ENCODE measurements around the gene P4HA2. TPM values are rescaled to one million over a fixed set of nuclear protein-coding genes. Genes with fewer than 3 reads are reported as not detected.

P4HA2 gene
- total and polyA plus RNA-seq, 2 of the 8 experiments (the other 6 are each of a cell fraction or from before 2014, with no cell fraction given) = 7.4 to 9.3 TPM

DNA sequence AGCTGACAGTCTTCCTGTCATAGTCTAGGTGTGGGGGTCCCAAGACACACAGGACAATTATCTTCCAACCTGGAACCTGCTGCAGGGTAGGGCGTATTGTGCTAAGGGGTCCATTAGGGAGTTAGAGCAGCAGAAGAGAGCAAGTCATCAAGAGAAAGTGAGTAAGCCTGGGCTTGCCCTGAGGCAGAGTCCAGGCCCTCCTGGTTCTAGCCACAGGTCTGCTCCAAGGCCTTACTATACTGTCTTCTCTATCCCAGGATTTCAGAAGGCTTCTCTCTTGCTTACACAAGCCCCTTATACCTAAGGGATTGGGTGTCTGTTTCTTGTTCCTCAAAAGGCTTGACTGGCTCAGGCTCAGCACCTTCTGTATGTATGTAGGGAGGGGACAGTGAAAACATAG is 7.7 kb downstream of the P4HA2 start:
- peaks cover 0 to 1% of the 10 kb centered on the region in 2 experiments for H4K20me1 ChIP-seq (replicated peaks in 1 of 2; ENCODE audit: control insufficient read depth in 1 of 2, insufficient read depth in 2 of 2, low read length in 2 of 2)
- WGBS, 2 experiments (ENCODE audit: extremely low coverage in 1 of 2, insufficient coverage in 1 of 2, insufficient read length in 1 of 2, insufficient replicate concordance in 2 of 2, low coverage in 1 of 2, low lambda C conversion rate in 2 of 2, missing lambda C conversion rate in 1 of 2) = 73% methylated on average over 1 of the region's 1 CpG; no CpG with 5 or more reads in 1 of the 2 experiments

More for the DNA sequence above, 7.7 kb downstream of the P4HA2 start:
- FAIRE-seq = no peak
- no peak for DNase-seq (ENCODE audit: low read depth in 1 of 2, low spot score in 2 of 2)
- Histone ChIP-seq H3K14ac (ENCODE audit: insufficient read length) (no peak overlapping the region), H4K8ac (ENCODE audit: extremely low read depth, insufficient read depth, low read length) (no peak overlapping the region), H4K5ac (ENCODE audit: insufficient read length, low read depth, low read length) (no peak overlapping the region), H3K18ac (ENCODE audit: extremely low read depth, low read length) (no peak overlapping the region), H3K79me1 (ENCODE audit: low read depth, low read length) (no peaks in the 10 kb centered on the region; the same call in 1 of the 2 replicates), H2BK20ac (ENCODE audit: low read length) (no peak overlapping the region), H3K23me2 (ENCODE audit: low read depth, low read length) (no peaks in the 10 kb centered on the region), H3K27ac (ENCODE audit: low read depth, low read length) (no peak overlapping the region), H4K91ac (replicated peaks; ENCODE audit: insufficient read length, low read length) (no peak overlapping the region), H2AK5ac (ENCODE audit: low read depth, low read length) (no peak overlapping the region), H3K23ac (ENCODE audit: insufficient read length) (no peak overlapping the region), H3K4me2 (ENCODE audit: insufficient read depth in 1 of 2, low read depth in 2 of 2, low read length in 2 of 2) (no peak overlapping the region), H3K9me3 (ENCODE audit: insufficient read depth in 2 of 2, low read depth in 1 of 2, low read length in 1 of 2) (no peaks in the 10 kb centered on the region), H3K4ac (replicated peaks; ENCODE audit: insufficient read length, low read depth, low read length) (no peak overlapping the region), H3K27me3 (replicated peaks in 1 of 4; ENCODE audit: control insufficient read depth in 3 of 4, extremely low read depth in 1 of 4, insufficient read depth in 3 of 4, low read length in 3 of 4) (no peaks in the 10 kb centered on the region; a peak in 1 of 7 replicates), H3K36me3 (ENCODE audit: control insufficient read depth in 2 of 4, insufficient read depth in 4 of 4, low read length in 3 of 4) (no peaks in the 10 kb centered on the region), H3K56ac (replicated peaks; ENCODE audit: insufficient read length, low read depth, low read length) (no peak overlapping the region), H3K79me2 (ENCODE audit: control insufficient read depth in 1 of 2, insufficient read depth in 2 of 2, low read length in 2 of 2) (no peaks in the 10 kb centered on the region), H3K9ac (replicated peaks in 1 of 4; ENCODE audit: extremely low read depth in 1 of 4, low read depth in 3 of 4, low read length in 3 of 4) (no peak overlapping the region), H3K4me3 (ENCODE audit: extremely low read depth in 1 of 4, insufficient read depth in 2 of 4, low read depth in 3 of 4, low read length in 4 of 4) (no peak overlapping the region), H2BK15ac (ENCODE audit: low read length) (no peak overlapping the region), H3K4me1 (replicated peaks in 1 of 4; ENCODE audit: control insufficient read depth in 3 of 4, insufficient read depth in 4 of 4, low read length in 3 of 4) (no peaks in the 10 kb centered on the region; a peak in 1 of 7 replicates), H2BK12ac (ENCODE audit: low read depth, low read length) (no peak overlapping the region), H2BK120ac (replicated peaks; ENCODE audit: low read depth, low read length) (no peak overlapping the region), H2BK5ac (ENCODE audit: low read depth, low read length) (no peak overlapping the region), H2AFZ (ENCODE audit: low read length) (no peak overlapping the region)
- CTCF ChIA-PET (ENCODE audit: partially characterized antibody) = interaction anchor here (0.9 to 1.2 kb wide), 3 partner anchors 10 to 52 kb away, joined by 3 to 4 read pairs (median 3); no protein-coding TSS in a partner anchor
- TF ChIP-seq SAP30 (IDR thresholded peaks at IDR 0.05; ENCODE audit: insufficient read depth, insufficient replicate concordance, low read length) = no peak
- no peak for TF ChIP-seq CREB1 (IDR thresholded peaks at IDR 0.05)
- no peak for TF ChIP-seq YY1 (IDR thresholded peaks at IDR 0.05; ENCODE audit: low read depth, low read length)
- no peak for TF ChIP-seq SUZ12 (IDR thresholded peaks at IDR 0.05; ENCODE audit: low read length)
- TF ChIP-seq SP1 (IDR thresholded peaks at IDR 0.05; ENCODE audit: low read depth, low read length) = no peak
- no peak for TF ChIP-seq ASH2L (IDR thresholded peaks at IDR 0.05; ENCODE audit: low read length)
- no peak for TF ChIP-seq MAFK (IDR thresholded peaks at IDR 0.05; ENCODE audit: low read depth, low read length)
- no peak for TF ChIP-seq EGR1 (IDR thresholded peaks at IDR 0.05; ENCODE audit: borderline replicate concordance, low read depth, low read length)
- TF ChIP-seq SRF (IDR thresholded peaks at IDR 0.05; ENCODE audit: low read depth, low read length) = no peak
- no peak for TF ChIP-seq SP2 (IDR thresholded peaks at IDR 0.05; ENCODE audit: low read length)
- TF ChIP-seq NANOG (IDR thresholded peaks at IDR 0.05; ENCODE audit: insufficient read depth, low read depth, low read length, poor library complexity, severe bottlenecking) = no peak
- no peak for TF ChIP-seq EP300 (IDR thresholded peaks at IDR 0.05; ENCODE audit: borderline replicate concordance in 1 of 2, low read depth in 2 of 2, low read length in 2 of 2)
- TF ChIP-seq SIX5 (IDR thresholded peaks at IDR 0.05; ENCODE audit: low read depth, low read length) = no peak
- no peak for TF ChIP-seq SIN3A (conservative IDR thresholded peaks at IDR 0.05 in 1 of 2, IDR thresholded peaks at IDR 0.05 in 1 of 2; ENCODE audit: low read depth in 1 of 2, low read length in 2 of 2)
- POLR2A ChIA-PET (ENCODE audit: partially characterized antibody) = no interaction called here

All from H1 (cell line).